Measurements from ENCODE around the gene ZFPM1.
"Not testable (repeated sequence)": the region's sequence is repeated elsewhere in the genome, so short reads cannot be mapped to it uniquely, and the experiment has no call there.

Gene ZFPM1

GRCh38 chr16:88407042-88407420, 46.0 kb upstream of the ZFPM1 start:
- no peak for TF ChIP-seq CTCF (IDR thresholded peaks at IDR 0.05; ENCODE audit: insufficient read depth, low read length, poor library complexity, severe bottlenecking)
- no peak overlapping the region for H3K4me3 ChIP-seq (replicated peaks; ENCODE audit: low read depth, low read length)
- H3K36me3 ChIP-seq (ENCODE audit: control insufficient read depth, insufficient read depth, low read length), result no peaks in the 10 kb centered on the region
- H3K27me3 ChIP-seq (replicated peaks; ENCODE audit: control insufficient read depth, insufficient read depth, low read length), result no peaks in the 10 kb centered on the region; the same call in 1 of the 2 replicates
- no peak for DNase-seq (ENCODE audit: extremely low read depth, insufficient read length)

GRCh38 chr16:88407807-88408206, 45.3 kb upstream of the ZFPM1 start:
- Histone ChIP-seq H3K4me3 (replicated peaks; ENCODE audit: low read depth, low read length) (no peak overlapping the region), H3K36me3 (ENCODE audit: control insufficient read depth, insufficient read depth, low read length) (no peaks in the 10 kb centered on the region), H3K27me3 (replicated peaks; ENCODE audit: control insufficient read depth, insufficient read depth, low read length) (no peaks in the 10 kb centered on the region; the same call in 1 of the 2 replicates)
- no peak for TF ChIP-seq CTCF (IDR thresholded peaks at IDR 0.05; ENCODE audit: insufficient read depth, low read length, poor library complexity, severe bottlenecking)
- no peak for DNase-seq (ENCODE audit: extremely low read depth, insufficient read length)

- no peak for DNase-seq (ENCODE audit: extremely low read depth, insufficient read length)
- Histone ChIP-seq H3K4me3 (replicated peaks; ENCODE audit: low read depth, low read length) (no peak overlapping the region), H3K27me3 (replicated peaks; ENCODE audit: control insufficient read depth, insufficient read depth, low read length) (no peaks in the 10 kb centered on the region; the same call in 1 of the 2 replicates), H3K36me3 (ENCODE audit: control insufficient read depth, insufficient read depth, low read length) (no peaks in the 10 kb centered on the region)
- TF ChIP-seq CTCF (IDR thresholded peaks at IDR 0.05; ENCODE audit: insufficient read depth, low read length, poor library complexity, severe bottlenecking), result no peak
These were observed 44.4 kb upstream of the ZFPM1 start for GRCh38 chr16:88408561-88409142.

GRCh38 chr16:88409296-88410065, 43.6 kb upstream of the ZFPM1 start:
- no peaks in the 10 kb centered on the region for H3K36me3 ChIP-seq (ENCODE audit: control insufficient read depth, insufficient read depth, low read length)
- H3K27me3 ChIP-seq (replicated peaks; ENCODE audit: control insufficient read depth, insufficient read depth, low read length), result no peaks in the 10 kb centered on the region; the same call in 1 of the 2 replicates
- no peak for TF ChIP-seq CTCF (IDR thresholded peaks at IDR 0.05; ENCODE audit: insufficient read depth, low read length, poor library complexity, severe bottlenecking)
- no peak for DNase-seq (ENCODE audit: extremely low read depth, insufficient read length)
- no peak overlapping the region for H3K4me3 ChIP-seq (replicated peaks; ENCODE audit: low read depth, low read length)

- H3K27me3 ChIP-seq (replicated peaks; ENCODE audit: control insufficient read depth, insufficient read depth, low read length); H3K36me3 ChIP-seq (ENCODE audit: control insufficient read depth, insufficient read depth, low read length); DNase-seq (ENCODE audit: extremely low read depth, insufficient read length); H3K4me3 ChIP-seq (replicated peaks; ENCODE audit: low read depth, low read length): not testable (repeated sequence)
These were observed 42.6 kb upstream of the ZFPM1 start for GRCh38 chr16:88410297-88410968.

- no peak overlapping the region for H3K4me3 ChIP-seq (replicated peaks; ENCODE audit: low read depth, low read length)
- no peak for DNase-seq (ENCODE audit: extremely low read depth, insufficient read length)
- no peaks in the 10 kb centered on the region for H3K36me3 ChIP-seq (ENCODE audit: control insufficient read depth, insufficient read depth, low read length)
- no peaks in the 10 kb centered on the region; the same call in 1 of the 2 replicates for H3K27me3 ChIP-seq (replicated peaks; ENCODE audit: control insufficient read depth, insufficient read depth, low read length)
- TF ChIP-seq CTCF (IDR thresholded peaks at IDR 0.05; ENCODE audit: insufficient read depth, low read length, poor library complexity, severe bottlenecking), result no peak
These were observed 41.0 kb upstream of the ZFPM1 start for GRCh38 chr16:88411951-88412576.

Measured in GM06990 (cell line).